HG03378 (cell line): ENCODE results near the gene INPP5A.

Experiments used
- ATAC-seq: cut with Tn5 transposase; IDR thresholded peaks from one replicate; pipeline ENCODE4 v1.9.1; 2021; ENCODE audit warnings: mild to moderate bottlenecking, moderate library complexity; ENCODE audit not compliant: unreplicated experiment

Gene INPP5A

GRCh38 chr10:132712291-132712690 lies 174.7 kb downstream of the INPP5A start:
- no peak for ATAC-seq

GRCh38 chr10:132712743-132713142 lies 175.2 kb downstream of the INPP5A start:
- no peak for ATAC-seq

- ATAC-seq = no peak
These were observed 176.0 kb downstream of the INPP5A start for GRCh38 chr10:132713421-132714095.

- ATAC-seq = no peak
These were observed 176.8 kb downstream of the INPP5A start for GRCh38 chr10:132714096-132714985.

- no peak for ATAC-seq
These were observed 177.6 kb downstream of the INPP5A start for GRCh38 chr10:132714986-132715775.

- no peak for ATAC-seq
These were observed 178.4 kb downstream of the INPP5A start for GRCh38 chr10:132715776-132716680.

- no peak for ATAC-seq
These were observed 179.3 kb downstream of the INPP5A start for GRCh38 chr10:132716691-132717490.

- ATAC-seq = no peak
These were observed 184.1 kb downstream of the INPP5A start for GRCh38 chr10:132721725-132722124.

GRCh38 chr10:132722394-132723329 lies 185.1 kb downstream of the INPP5A start:
- ATAC-seq = no peak

GRCh38 chr10:132723330-132723970 lies 185.9 kb downstream of the INPP5A start:
- ATAC-seq = no peak

DNA sequence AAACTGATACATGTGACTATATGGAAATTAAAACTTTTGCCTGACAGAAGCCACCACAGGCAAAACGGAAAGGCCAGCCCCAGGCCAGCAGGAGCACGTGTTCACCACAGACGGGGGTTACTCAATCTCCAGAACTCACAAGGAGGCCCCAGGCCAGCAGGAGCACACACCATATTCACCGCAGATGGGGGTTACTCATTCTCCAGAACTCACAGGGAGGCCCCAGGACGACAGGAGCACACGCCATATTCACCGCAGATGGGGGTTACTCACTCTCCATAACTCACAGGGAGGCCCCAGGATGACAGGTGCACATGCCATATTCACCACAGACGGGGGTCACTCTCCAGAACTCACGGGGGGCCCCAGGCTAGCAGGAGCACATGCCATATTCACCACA lies 186.9 kb downstream of the INPP5A start:
- ATAC-seq = no peak

- no peak for ATAC-seq
These were observed 187.6 kb downstream of the INPP5A start for GRCh38 chr10:132725202-132725601.

- ATAC-seq = no peak
These were observed 188.6 kb downstream of the INPP5A start for GRCh38 chr10:132726194-132726593.

DNA sequence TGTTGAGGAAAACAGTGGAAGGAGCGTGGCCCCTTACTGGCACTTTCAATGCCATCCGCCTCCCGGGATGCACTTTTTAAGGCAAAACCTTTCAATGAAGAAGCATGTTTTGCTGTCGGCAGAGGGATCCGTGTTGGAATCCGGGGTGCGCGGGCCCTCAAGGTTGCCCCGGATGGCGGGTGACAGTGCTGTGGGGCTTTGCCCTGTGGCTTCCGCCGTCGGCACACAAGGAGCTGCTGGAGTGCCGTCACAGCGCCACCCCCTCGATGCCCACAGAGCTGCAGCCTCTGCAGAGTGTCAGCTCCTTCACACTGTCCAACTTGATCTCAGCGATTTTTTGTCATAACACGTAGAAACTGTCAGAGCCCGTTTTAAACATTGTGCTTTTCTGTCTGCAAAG lies 189.4 kb downstream of the INPP5A start:
- no peak for ATAC-seq

DNA sequence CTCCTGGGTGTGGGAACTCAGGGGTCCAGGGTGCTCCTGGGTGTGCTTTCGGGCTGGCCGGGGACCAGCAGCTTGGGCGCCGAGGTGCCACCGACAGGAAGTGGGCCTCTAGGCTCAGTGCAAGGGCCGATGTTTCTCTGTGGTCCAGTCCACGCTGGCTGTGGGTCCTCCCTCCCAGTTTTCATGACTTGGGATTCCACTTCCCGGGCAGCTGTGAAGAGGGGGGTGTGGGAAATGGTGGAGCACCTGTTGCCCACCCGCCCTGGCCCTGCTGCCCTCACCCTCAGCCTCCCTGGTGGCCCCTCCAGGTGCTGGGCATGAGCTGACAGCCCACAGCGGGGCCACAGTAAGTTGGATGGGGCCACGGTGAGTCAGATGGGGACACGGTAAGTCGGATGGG lies 189.8 kb downstream of the INPP5A start:
- no peak for ATAC-seq

DNA sequence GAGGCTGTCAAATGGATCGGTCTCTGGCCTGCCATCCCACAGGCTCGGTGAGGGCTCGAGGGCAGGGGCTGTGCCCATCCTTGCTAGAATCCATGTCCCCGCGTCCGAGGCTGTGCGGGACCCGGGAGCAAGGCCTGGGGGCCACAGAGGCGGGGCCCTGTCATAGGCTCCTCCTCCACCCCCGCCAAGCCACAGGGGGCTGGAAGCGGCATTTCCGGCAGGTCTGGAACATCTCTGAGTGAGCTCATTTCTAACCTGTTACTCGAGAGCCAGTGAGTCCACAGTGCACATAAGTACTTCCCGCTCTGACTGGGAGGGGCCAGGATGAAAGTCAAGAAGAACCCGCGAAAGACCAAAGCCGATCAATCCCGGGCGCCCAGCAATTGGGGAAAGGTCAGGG lies 190.7 kb downstream of the INPP5A start:
- ATAC-seq = no peak

- ATAC-seq = no peak
These were observed 191.2 kb downstream of the INPP5A start for GRCh38 chr10:132728741-132729140.
